CD4-positive, CD25-positive, alpha-beta regulatory T cell (primary cell): ENCODE results near the gene ANKZF1. TPM values are rescaled to one million over a fixed set of nuclear protein-coding genes. Genes with fewer than 3 reads are reported as not detected.

Source experiments
- ATAC-seq, 2 donors: fragments of 150-1000 bp; cut with Tn5 transposase; one replicate each; pipeline ENCODE4 v1.10.0; 2021; ENCODE audit warnings: low read depth in 2 of 2, moderate number of reproducible peaks in 2 of 2, moderate library complexity in 1 of 2
- DNase-seq, 3 donors: peaks; one replicate each; pipeline versions ENCODE4 v3.0.0 to v3.0.0-alpha.2; 2012 to 2022; ENCODE audit warnings: mixed read lengths in 1 of 3
- H3K27ac ChIP-seq: one replicate; pipeline ENCODE4 v1.7.0; 2013; ENCODE audit warnings: mild to moderate bottlenecking, low read length; ENCODE audit not compliant: insufficient read depth, poor library complexity, severe bottlenecking
- H3K27me3 ChIP-seq: one replicate; pipeline ENCODE4 v1.7.0; 2013; ENCODE audit warnings: low read length; ENCODE audit not compliant: control insufficient read depth, insufficient read depth
- H3K36me3 ChIP-seq: one replicate; pipeline ENCODE4 v1.7.0; 2013; ENCODE audit warnings: mild to moderate bottlenecking, low read length, moderate library complexity; ENCODE audit not compliant: control insufficient read depth, insufficient read depth
- H3K4me1 ChIP-seq: 2 replicates; pipeline ENCODE4 v1.7.0; 2013; ENCODE audit warnings: mild to moderate bottlenecking, low read length; ENCODE audit not compliant: insufficient read depth, control insufficient read depth, poor library complexity, severe bottlenecking
- H3K4me3 ChIP-seq: one replicate; pipeline ENCODE4 v1.7.0; 2013; ENCODE audit warnings: low read depth, mild to moderate bottlenecking, low read length, moderate library complexity
- H3K9me3 ChIP-seq, 2 experiments: 1 replicate in 1 of 2; 2 replicates in 1 of 2; pipeline ENCODE4 v1.7.0; 2013; ENCODE audit warnings: low read length in 2 of 2, mild to moderate bottlenecking in 1 of 2, moderate library complexity in 1 of 2; ENCODE audit not compliant: control insufficient read depth in 2 of 2
- H3K27ac Mint-ChIP-seq, 3 donors: one replicate each; pipeline ENCODE4 v1.8.0; 2020 to 2022; ENCODE audit warnings: mild to moderate bottlenecking in 3 of 3, mixed read lengths in 3 of 3, moderate library complexity in 2 of 3
- H3K27me3 Mint-ChIP-seq: one replicate; pipeline ENCODE4 v1.8.0; 2022; ENCODE audit warnings: mild to moderate bottlenecking, mixed read lengths
- H3K36me3 Mint-ChIP-seq: one replicate; pipeline ENCODE4 v1.8.0; 2020; ENCODE audit warnings: mixed read lengths
- H3K4me1 Mint-ChIP-seq, 4 donors: one replicate each; pipeline ENCODE4 v1.8.0; 2020 to 2022; ENCODE audit warnings: mixed read lengths in 4 of 4, mild to moderate bottlenecking in 1 of 4
- H3K4me3 Mint-ChIP-seq, 4 donors: one replicate each; pipeline ENCODE4 v1.8.0; 2020 to 2022; ENCODE audit warnings: mild to moderate bottlenecking in 4 of 4, mixed read lengths in 4 of 4, moderate library complexity in 3 of 4
- H3K9me3 Mint-ChIP-seq, 7 donors: one replicate each; pipeline ENCODE4 v1.8.0; 2020 to 2022; ENCODE audit warnings: mixed read lengths in 7 of 7, mild to moderate bottlenecking in 3 of 7, moderate library complexity in 2 of 7
- polyA plus RNA-seq, 4 donors: library from polyadenylated mRNA; unstranded; fragments of 300-500 nt; fragmentation: Illumina TruSeq; gene quantifications; one replicate each; pipeline ENCODE4 v1.2.3, GENCODE V29; 2021
- total RNA-seq: library from RNA; stranded (reverse); gene quantifications from one replicate; pipeline ENCODE4 v1.2.3, GENCODE V29; 2022

Gene ANKZF1
- total and polyA plus RNA-seq, 5 donors from 2014 or later, result 23.5 to 123 (median 31.9) TPM

DNA sequence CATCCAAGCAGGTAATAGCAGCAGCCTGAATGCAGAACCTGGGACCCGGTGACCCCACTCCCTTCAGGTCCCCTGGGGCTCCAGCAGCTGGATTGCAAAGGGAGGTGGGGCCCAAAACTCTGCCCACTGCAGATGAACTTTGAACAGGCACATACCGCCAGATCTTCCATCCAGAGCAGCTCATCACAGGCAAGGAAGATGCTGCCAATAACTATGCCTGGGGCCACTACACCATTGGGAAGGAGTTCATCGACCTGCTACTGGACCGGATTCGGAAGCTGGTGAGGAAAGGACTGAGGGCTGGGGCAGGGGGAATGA is 40.4 kb downstream of the ANKZF1 start:
- Histone ChIP-seq H3K4me1 (no peaks in the 10 kb centered on the region), H3K36me3 (no peaks in the 10 kb centered on the region), H3K27me3 (no peaks in the 10 kb centered on the region), H3K27ac (no peak overlapping the region), H3K4me3 (no peak overlapping the region), H3K9me3 (no peaks in the 10 kb centered on the region)
- no peaks in the 10 kb centered on the region for H3K36me3 Mint-ChIP-seq
- H3K4me1 Mint-ChIP-seq, result no peaks in the 10 kb centered on the region
- no peak overlapping the region for H3K4me3 Mint-ChIP-seq
- ATAC-seq (no peak), DNase-seq (no peak)
- H3K27ac Mint-ChIP-seq, result no peak overlapping the region
- H3K9me3 Mint-ChIP-seq, result no peaks in the 10 kb centered on the region
- peaks cover 17% of the 10 kb centered on the region for H3K27me3 Mint-ChIP-seq

DNA sequence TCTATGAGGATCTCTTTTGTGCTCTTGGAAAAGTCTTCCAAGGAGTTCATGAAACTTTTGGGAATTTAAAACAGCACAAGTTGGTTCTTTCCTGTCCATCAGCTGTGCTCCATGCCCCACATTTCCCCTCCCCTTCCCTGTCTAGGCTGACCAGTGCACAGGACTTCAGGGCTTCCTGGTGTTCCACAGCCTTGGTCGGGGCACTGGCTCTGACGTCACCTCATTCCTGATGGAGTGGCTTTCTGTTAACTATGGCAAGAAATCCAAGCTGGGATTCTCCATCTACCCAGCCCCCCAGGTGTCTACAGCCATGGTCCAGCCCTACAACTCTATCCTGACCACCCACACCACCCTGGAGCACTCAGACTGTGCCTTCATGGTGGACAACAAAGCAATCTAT is 41.4 kb downstream of the ANKZF1 start:
- H3K4me3 Mint-ChIP-seq, result no peak overlapping the region
- H3K4me1 ChIP-seq, result no peaks in the 10 kb centered on the region
- H3K27me3 Mint-ChIP-seq, result peaks cover 18% of the 10 kb centered on the region
- ATAC-seq (no peak), DNase-seq (no peak)
- no peak overlapping the region for H3K27ac ChIP-seq
- no peaks in the 10 kb centered on the region for H3K27me3 ChIP-seq
- H3K9me3 Mint-ChIP-seq, result no peaks in the 10 kb centered on the region
- H3K36me3 Mint-ChIP-seq, result no peaks in the 10 kb centered on the region
- H3K4me3 ChIP-seq, result no peak overlapping the region
- H3K9me3 ChIP-seq, result no peaks in the 10 kb centered on the region
- no peaks in the 10 kb centered on the region for H3K36me3 ChIP-seq
- no peak overlapping the region for H3K27ac Mint-ChIP-seq
- H3K4me1 Mint-ChIP-seq, result no peaks in the 10 kb centered on the region

GRCh38 chr2:219272356-219272755 is 42.8 kb downstream of the ANKZF1 start:
- H3K36me3 Mint-ChIP-seq, result no peaks in the 10 kb centered on the region
- H3K27me3 Mint-ChIP-seq, result peaks cover 18% of the 10 kb centered on the region
- Histone ChIP-seq H3K27me3 (no peaks in the 10 kb centered on the region), H3K4me1 (peaks cover 1% of the 10 kb centered on the region), H3K36me3 (no peaks in the 10 kb centered on the region), H3K4me3 (no peak overlapping the region), H3K9me3 (no peaks in the 10 kb centered on the region), H3K27ac (no peak overlapping the region)
- H3K4me1 Mint-ChIP-seq, result peaks cover 3% of the 10 kb centered on the region in 4 donors
- ATAC-seq (no peak), DNase-seq (no peak)
- no peaks in the 10 kb centered on the region for H3K9me3 Mint-ChIP-seq
- H3K4me3 Mint-ChIP-seq, result no peak overlapping the region
- H3K27ac Mint-ChIP-seq, result no peak overlapping the region

- Mint-ChIP-seq H3K36me3 (no peaks in the 10 kb centered on the region), H3K4me3 (no peak overlapping the region), H3K27ac (no peak overlapping the region), H3K9me3 (no peaks in the 10 kb centered on the region), H3K27me3 (peaks cover 18% of the 10 kb centered on the region), H3K4me1 (peaks cover 8 to 10% (median 9%) of the 10 kb centered on the region in 4 donors)
- no peak overlapping the region for H3K4me3 ChIP-seq
- no peaks in the 10 kb centered on the region for H3K36me3 ChIP-seq
- no peaks in the 10 kb centered on the region for H3K9me3 ChIP-seq
- peaks cover 8% of the 10 kb centered on the region for H3K4me1 ChIP-seq
- DNase-seq, result no peak
- H3K27me3 ChIP-seq, result no peaks in the 10 kb centered on the region
- no peak overlapping the region for H3K27ac ChIP-seq
- ATAC-seq, result no peak
These were observed 43.4 kb downstream of the ANKZF1 start for GRCh38 chr2:219272995-219273394.

DNA sequence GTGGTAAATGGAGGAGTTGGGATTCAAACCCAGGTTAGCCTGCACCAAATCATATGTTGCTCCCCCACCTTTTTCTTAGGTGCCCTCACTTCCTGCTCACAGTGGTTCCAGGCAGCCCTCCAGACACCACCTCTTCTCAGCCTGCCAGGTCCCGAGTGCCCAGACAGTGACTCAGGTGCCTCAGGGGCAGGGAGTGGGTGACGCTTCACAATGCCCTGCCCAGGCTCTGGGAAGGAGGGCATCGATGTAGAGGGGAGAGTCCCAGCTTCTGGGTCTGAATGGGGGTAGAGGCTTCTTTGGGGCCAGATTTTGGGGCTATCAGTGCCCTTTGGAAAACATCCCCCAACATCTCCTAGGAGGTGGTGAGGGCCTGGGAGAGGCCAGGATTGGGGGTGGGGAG is 44.3 kb downstream of the ANKZF1 start:
- Histone ChIP-seq H3K4me1 (peaks cover 17% of the 10 kb centered on the region), H3K27ac (no peak overlapping the region), H3K36me3 (no peaks in the 10 kb centered on the region), H3K9me3 (no peaks in the 10 kb centered on the region), H3K27me3 (no peaks in the 10 kb centered on the region), H3K4me3 (no peak overlapping the region)
- Mint-ChIP-seq H3K27me3 (peaks cover 18% of the 10 kb centered on the region), H3K4me1 (peaks cover 10 to 19% (median 17%) of the 10 kb centered on the region in 4 donors), H3K4me3 (no peak overlapping the region), H3K27ac (no peak overlapping the region), H3K9me3 (no peaks in the 10 kb centered on the region), H3K36me3 (no peaks in the 10 kb centered on the region)
- ATAC-seq, result no peak
- DNase-seq, result no peak

DNA sequence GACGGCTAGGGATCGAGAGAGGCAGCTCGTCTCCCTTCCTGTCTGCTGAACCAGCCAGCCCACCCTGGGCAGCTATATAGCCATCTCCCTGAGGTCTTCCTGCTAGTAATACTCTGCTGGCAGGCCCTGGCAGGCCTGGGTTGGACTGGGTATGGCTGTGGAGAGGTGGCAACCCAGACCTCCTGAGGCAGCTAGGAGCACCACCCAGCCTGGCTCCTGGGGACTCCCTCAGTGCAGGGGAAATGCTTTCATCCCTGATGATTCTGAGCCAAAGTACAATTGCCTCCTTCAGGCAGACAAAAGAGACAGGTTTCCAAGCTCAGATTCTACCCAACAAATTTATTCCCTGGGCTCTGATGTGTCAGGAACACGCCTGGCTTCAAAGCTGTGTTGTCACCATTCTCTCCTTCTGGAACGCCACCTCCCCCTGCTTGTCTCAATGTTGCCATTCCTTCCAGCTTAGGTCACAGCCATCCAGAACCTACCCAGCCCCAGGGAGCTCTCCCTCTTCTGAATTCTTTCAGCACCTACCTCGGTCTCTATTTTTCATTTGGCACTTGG is 44.8 kb downstream of the ANKZF1 start:
- Histone ChIP-seq H3K9me3 (no peaks in the 10 kb centered on the region), H3K27ac (no peak overlapping the region), H3K4me3 (no peak overlapping the region), H3K36me3 (no peaks in the 10 kb centered on the region), H3K27me3 (no peaks in the 10 kb centered on the region), H3K4me1 (peaks cover 18% of the 10 kb centered on the region)
- Mint-ChIP-seq H3K27ac (no peak overlapping the region), H3K36me3 (no peaks in the 10 kb centered on the region), H3K4me1 (peaks cover 10 to 22% (median 19%) of the 10 kb centered on the region in 4 donors), H3K4me3 (no peak overlapping the region), H3K9me3 (no peaks in the 10 kb centered on the region), H3K27me3 (peaks cover 14% of the 10 kb centered on the region)
- DNase-seq (no peak), ATAC-seq (no peak)

DNA sequence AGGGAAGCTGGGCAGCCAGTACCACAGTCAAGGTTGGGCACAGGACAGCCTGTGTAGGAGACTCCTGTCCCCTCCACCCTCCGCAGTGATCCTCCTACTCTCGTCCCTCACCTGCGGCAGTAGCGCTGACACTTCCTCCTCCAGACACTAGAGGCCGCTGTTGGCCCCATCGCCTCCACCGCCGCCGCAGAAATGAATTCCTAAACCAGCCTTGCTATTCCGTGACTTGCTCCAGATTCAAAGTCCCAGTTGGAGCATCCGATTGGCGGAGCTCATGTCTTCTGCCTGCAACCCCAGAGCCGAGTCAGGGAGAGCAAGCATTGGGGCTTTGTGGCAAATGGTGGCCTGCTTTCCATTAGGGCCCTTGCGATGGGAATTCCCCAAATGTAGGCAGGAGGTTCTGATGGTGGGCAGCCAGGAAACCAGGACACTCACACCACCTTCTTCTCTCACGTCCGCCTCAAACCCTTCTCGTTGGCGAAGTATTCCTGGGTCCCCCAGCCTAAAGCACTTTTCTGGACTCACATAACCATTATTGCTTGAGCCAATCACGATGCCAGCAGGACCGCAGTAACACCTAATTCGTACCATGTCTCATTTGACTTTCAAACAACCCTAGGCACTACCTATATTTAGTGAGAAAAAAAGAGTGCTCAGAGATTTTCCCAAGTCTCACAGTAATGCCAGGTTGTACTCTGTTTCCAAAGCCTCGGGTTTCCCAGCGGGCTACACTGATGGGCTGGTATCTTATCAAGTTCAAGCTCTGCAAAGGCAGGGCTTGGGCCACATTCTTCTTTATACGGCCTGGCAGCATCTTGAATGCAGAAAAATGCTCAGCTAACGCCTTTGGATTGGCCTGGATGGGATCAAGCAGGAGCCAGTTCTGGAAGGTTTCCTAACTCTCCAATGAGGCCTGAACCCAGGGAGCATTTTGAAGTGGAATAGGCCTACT is 48.4 kb downstream of the ANKZF1 start:
- Mint-ChIP-seq H3K27ac (peak overlapping the region; percentile 76 to 100 (median 100)), H3K9me3 (peaks cover 0 to 2% (median 0%) of the 10 kb centered on the region in 7 donors), H3K4me3 (peak overlapping the region; percentile 93 to 98 (median 96)), H3K36me3 (peaks cover 17% of the 10 kb centered on the region), H3K4me1 (peaks cover 20 to 55% (median 26%) of the 10 kb centered on the region in 4 donors), H3K27me3 (peaks cover 12% of the 10 kb centered on the region)
- Histone ChIP-seq H3K4me1 (peaks cover 28% of the 10 kb centered on the region), H3K27me3 (no peaks in the 10 kb centered on the region), H3K36me3 (peaks cover 27% of the 10 kb centered on the region), H3K4me3 (peak overlapping the region; percentile 78), H3K9me3 (no peaks in the 10 kb centered on the region), H3K27ac (peak overlapping the region; percentile 99)
- DNase-seq (peak; percentile 64 to 76 (median 68)), ATAC-seq (no peak)
